Dedifferentiated amniotic fluid mesenchymal stem cell (primary cell): Measurements from ENCODE around the gene GBGT1.

Experiments
- DNase-seq: peaks from one replicate; pipeline ENCODE4 v3.0.0-alpha.2; 2016; ENCODE audit errors: extremely low spot score

Gene GBGT1

DNA sequence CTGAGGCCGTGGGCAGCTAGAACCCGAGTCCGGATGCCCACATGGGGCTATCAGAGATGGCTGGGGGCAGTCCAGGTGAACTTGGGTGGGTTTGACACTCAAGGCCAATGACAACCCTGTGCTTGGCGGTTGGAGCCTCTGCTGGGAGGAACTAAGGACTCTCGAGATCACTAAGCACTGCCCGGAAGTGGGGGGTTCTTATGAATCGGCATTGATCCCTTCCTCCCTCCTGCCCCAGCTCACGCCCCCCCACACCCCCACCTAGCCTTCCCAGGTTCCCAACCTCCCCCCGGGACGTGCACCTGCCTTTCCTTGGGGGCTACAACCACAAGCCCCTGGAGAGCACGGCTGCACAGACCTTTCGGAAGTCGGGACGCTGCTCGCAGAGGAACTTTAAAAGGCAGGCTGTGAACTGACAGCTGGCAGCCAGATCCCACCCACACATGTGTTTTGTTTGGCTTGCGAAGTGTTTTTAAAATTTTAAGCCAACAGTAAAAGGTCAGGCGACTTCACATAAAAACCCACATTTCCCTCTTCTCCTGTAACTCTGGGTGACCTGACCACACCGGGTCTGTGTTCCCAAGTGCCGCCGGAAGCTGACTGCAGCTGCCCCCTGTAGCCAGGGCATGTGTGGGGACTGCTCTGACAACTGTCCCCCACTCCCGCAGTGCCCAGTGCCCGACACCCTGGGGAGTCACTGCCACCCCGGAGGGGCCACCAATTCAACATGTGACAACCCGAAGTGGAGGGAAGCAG lies 37.6 kb downstream of the GBGT1 start:
- no peak for DNase-seq

DNA sequence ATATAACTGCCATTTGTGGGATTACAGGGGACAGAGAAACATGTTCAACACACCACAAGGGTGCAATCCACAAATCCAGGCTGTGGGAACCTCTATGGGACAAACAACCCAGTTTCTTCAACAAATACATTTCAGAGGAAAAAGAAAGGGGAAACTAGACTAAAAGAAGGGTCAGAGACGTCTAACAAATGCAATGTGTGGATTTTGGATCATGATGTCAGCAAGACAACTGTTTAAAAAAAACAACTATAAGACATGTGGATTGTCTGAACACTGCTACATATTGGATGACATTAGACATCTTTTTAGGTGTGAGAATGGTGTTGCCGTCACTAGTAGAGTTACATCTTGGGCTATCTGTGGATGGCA lies 38.8 kb downstream of the GBGT1 start:
- DNase-seq: no peak

DNA sequence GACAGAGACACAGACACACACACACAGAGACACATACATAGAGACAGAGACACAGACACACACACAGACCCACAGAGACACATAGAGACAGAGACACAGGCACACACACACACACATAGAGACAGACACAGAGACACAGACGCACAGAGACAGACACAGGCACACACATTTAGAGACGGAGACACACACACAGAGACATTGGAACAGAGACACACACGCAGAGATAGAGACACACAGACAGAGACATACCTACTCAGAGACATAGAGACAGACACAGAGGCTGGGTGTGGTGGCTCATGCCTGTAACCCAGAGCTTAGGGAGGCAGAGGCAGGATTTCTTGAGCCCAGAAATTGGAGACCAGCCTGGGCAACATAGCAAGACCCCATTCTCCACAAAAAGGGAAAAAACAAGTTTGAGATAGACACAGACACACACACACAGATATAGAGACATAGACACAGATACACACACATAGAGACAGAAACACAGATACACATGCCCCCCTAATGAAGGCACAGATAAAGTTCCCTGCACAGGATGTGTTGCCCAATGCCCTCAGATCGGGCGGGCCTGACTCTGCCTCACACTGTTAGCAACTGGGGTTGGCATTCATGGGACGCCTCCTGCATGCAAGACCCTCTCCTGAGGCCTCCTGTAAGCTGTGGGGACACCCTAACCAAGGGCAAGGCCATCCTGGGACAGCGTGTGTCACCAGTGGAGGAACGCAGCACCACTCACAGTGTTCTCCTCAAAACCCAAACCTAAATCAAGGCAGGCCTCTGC lies 39.4 kb downstream of the GBGT1 start:
- no peak for DNase-seq

- no peak for DNase-seq
Measured at GRCh38 chr9:133122935-133123611, 40.6 kb downstream of the GBGT1 start.

DNA sequence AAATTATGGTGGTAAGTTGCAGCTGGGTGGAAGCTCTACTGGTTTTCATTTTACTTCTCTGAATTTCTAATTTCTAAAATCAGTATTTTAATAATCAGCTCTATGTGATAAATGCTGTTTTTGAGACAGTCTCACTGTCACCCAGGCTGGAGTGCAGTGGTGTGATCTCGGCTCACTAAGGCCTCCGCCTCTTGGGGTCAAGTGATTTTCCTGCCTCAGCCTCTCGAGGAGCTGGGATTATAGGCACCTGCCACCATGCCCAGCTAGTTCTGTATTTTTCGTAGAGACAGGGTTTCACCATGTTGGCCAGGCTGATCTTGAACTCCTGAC lies 41.1 kb downstream of the GBGT1 start:
- no peak for DNase-seq

DNA sequence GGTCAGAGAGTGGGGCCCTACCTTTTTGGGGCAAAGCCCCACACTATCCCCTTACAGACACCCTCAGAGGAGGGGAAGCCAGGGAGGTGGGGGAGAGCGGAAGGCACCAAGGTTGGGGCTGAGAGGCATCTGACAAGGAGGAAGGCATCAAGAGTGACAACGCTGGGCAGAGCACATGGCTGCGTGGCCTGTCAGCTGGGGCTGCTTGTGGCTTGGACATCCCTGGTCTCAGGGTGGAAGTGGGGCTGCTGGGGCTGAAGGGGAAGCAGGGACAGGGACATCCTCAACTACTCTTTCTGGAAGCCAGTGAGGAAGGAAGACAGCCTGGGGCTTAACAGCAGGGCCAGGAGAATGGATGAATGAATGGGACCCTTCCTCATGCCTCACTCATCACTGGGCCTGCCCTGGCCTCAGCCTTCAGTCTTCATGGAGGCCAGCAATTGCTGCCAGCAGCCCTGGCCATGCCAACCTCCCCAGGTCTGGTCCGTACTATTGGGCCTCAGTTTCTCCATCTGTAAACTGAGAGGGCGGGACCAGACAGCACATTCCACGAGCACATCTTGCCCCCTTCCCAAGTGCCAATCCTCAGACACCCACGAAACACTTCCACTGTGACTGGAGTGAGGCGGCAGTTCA lies 41.7 kb downstream of the GBGT1 start:
- DNase-seq: no peak

DNA sequence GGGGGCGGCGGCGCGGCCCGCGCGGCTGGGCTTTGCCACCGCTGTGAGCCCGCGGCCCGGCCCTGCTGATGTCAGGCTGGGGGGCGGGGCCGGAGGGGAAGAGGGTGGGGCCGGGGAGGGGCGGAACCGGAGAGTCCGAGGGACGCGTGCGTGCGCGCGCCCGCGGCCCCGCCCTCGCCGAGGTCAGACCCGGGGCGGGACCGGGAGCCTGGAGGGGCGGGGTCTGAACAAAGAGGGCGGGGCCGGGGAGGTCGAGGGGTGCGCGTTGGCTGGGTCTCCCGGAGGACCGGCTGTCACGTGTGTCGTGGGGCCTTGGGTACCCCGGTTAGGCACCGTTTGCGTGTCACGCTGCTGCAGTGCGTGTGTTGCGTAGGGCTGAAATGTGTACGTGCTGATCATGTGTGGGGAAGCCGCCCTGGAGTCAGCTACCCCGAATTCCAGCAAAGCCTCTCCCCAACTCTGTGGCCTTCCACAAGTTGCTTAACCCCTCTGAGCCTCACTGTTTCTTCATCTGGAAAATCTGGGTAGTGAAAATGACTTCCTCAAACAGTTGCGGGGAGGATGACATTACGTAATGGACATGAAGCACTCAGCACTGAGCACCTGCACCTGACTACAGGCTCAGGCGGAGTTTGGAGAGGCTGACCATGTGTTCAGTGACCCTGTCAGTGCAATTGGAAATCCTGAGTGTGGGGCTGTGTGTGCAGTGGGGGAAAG lies 42.4 kb downstream of the GBGT1 start, which contains the start of gene RALGDS:
Gene RALGDS, minus strand, starts transcription at position 43 of the 717 bp plus-strand sequence. CDS start 86 bp downstream, outside the sequence.
- DNase-seq: peak; percentile 64

- no peak for DNase-seq
Measured at GRCh38 chr9:133120501-133121197, 43.1 kb downstream of the GBGT1 start.

- no peak for DNase-seq
Measured at GRCh38 chr9:133119846-133120500, 43.7 kb downstream of the GBGT1 start.

- DNase-seq: no peak
Measured at GRCh38 chr9:133119103-133119845, 44.4 kb downstream of the GBGT1 start.

- DNase-seq: no peak
Measured at GRCh38 chr9:133118568-133118967, 45.1 kb downstream of the GBGT1 start.

GRCh38 chr9:133118179-133118520 lies 45.6 kb downstream of the GBGT1 start:
- no peak for DNase-seq

DNA sequence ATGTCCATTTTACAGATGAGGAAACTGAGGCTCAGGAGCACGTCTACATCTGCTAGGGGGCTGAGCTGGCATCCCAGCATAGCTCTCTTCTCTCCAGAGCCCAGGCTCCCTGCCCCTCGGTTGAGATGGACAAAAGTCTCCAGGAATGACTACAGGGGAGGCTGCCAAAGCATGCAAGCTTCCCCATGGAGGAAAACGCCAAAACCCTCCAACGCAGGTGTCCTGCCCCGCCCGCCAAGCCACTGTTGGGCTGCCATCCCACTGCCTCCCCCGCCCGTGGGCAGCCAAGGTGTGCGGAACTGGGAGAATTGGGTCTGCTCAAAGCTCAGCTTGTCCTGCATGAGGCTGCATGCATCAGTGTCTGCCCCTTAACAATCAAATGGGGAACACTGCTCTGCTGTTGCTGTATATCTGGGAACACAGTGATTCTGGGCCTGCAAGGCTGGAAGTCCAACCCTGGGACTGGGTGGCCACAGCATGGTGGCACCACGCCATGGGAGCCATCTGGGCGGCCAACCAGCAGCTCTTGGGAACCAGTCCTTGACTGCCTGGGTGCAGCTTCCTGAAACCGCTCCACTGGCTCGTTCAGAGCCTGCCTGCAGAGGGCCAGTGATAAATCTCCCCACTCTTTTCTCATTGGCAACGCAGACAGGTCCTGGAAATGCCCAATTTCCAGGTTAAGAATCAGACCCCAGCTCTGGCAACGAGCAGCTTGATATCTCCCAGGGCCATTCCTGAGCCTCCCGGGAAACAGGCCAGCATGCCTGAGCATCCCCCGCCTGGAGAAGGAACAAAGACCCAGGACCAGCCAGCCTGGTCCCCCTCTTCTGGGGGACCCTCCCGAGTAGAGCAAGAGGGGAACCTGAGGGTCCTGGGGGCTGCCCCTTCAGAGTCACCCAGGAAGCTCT lies 46.2 kb downstream of the GBGT1 start:
- no peak for DNase-seq

GRCh38 chr9:133116346-133117231 lies 47.1 kb downstream of the GBGT1 start:
- no peak for DNase-seq

- DNase-seq: no peak
Measured at GRCh38 chr9:133115604-133116345, 47.9 kb downstream of the GBGT1 start.

- DNase-seq: no peak
Measured at GRCh38 chr9:133114886-133115603, 48.7 kb downstream of the GBGT1 start.
